MM.1S (cell line): Measurements from ENCODE around the gene PCSK9.

Experiments
- EZH2 ChIP-seq: fragments of 300-600 bp; sonication (generic); optimal IDR thresholded peaks from 2 replicates; pipeline ENCODE3; 2017; ENCODE audit warnings: low read depth, mild to moderate bottlenecking, antibody characterized with exemption, low read length, mixed read lengths
- EZH2phosphoT487 ChIP-seq: fragments of 300-600 bp; sonication (generic); IDR thresholded peaks from 2 replicates; pipeline ENCODE4 v1.6.1; 2018; ENCODE audit warnings: antibody characterized with exemption, low read length
- TF ChIP-seq, protein P1 (sequence below): fragments of 300-600 bp; sonication (generic); IDR thresholded peaks from 2 replicates; pipeline ENCODE4 v1.5.1; 2016; ENCODE audit warnings: antibody characterized with exemption, low read length, mixed read lengths

DNA sequence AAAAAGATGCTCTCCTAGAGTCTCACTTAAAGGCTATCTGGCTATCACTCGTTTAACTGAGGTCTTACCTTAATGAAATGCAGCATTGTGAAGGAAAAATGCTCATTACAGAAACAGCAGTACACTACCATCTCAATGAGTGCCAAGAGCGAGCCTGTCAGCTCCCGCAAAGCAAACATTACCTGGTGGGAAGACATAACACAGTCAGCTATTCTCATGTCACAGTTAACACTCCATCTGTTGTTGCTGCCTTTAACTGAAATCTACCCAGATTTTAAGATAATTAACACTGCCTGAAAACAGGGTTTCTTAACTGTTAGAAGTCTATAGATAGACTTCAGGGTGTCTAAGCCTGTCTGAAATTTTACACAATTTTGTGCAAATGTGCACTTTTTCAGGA is 39.1 kb downstream of the PCSK9 start:
- TF ChIP-seq, protein P1, sequence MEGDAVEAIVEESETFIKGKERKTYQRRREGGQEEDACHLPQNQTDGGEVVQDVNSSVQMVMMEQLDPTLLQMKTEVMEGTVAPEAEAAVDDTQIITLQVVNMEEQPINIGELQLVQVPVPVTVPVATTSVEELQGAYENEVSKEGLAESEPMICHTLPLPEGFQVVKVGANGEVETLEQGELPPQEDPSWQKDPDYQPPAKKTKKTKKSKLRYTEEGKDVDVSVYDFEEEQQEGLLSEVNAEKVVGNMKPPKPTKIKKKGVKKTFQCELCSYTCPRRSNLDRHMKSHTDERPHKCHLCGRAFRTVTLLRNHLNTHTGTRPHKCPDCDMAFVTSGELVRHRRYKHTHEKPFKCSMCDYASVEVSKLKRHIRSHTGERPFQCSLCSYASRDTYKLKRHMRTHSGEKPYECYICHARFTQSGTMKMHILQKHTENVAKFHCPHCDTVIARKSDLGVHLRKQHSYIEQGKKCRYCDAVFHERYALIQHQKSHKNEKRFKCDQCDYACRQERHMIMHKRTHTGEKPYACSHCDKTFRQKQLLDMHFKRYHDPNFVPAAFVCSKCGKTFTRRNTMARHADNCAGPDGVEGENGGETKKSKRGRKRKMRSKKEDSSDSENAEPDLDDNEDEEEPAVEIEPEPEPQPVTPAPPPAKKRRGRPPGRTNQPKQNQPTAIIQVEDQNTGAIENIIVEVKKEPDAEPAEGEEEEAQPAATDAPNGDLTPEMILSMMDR: no peak
- TF ChIP-seq EZH2phosphoT487: no peak
- no peak for TF ChIP-seq EZH2
